Naive thymus-derived CD4-positive, alpha-beta T cell (primary cell): ENCODE results near the gene POFUT2. TPM values are rescaled to one million over a fixed set of nuclear protein-coding genes. Genes with fewer than 3 reads are reported as not detected.

ENCODE experiments used
- ATAC-seq: fragments of 150-1000 bp; cut with Tn5 transposase; 2 replicates; pipeline ENCODE4 v1.10.0; 2021; ENCODE audit warnings: mild to moderate bottlenecking, moderate library complexity
- CTCF ChIA-PET: fragments of 350-600 bp; sonication (Branson Sonifier 250); formaldehyde crosslinking; loops from one replicate; lab custom pipeline; 2021; ENCODE audit warnings: antibody characterized with exemption; lab: Charles Lee
- POLR2A ChIA-PET: fragments of 350-600 bp; sonication (Branson Sonifier 250); formaldehyde crosslinking; loops from one replicate; lab custom pipeline; 2021; ENCODE audit warnings: antibody characterized with exemption, inconsistent platforms; lab: Charles Lee
- DNase-seq, 9 donors: peaks; one replicate each; pipeline versions ENCODE4 v3.0.0 to v3.0.0-alpha.2; 2020 to 2022; ENCODE audit warnings: mixed read lengths in 1 of 9
- H3K27ac ChIP-seq: one replicate; pipeline ENCODE4 v1.7.0; 2013; ENCODE audit warnings: mild to moderate bottlenecking, low read depth, low read length, moderate library complexity
- H3K27me3 ChIP-seq, 2 donors: one replicate each; pipeline ENCODE4 v1.7.0; 2013; ENCODE audit warnings: low read length in 2 of 2, mild to moderate bottlenecking in 2 of 2, moderate library complexity in 2 of 2; ENCODE audit not compliant: control insufficient read depth in 2 of 2, insufficient read depth in 2 of 2
- H3K36me3 ChIP-seq, 3 experiments: 1 replicate in 2 of 3; 2 replicates in 1 of 3; pipeline ENCODE4 v1.7.0; 2013; ENCODE audit warnings: low read length in 3 of 3, mild to moderate bottlenecking in 3 of 3, moderate library complexity in 1 of 3; ENCODE audit not compliant: insufficient read depth in 3 of 3, control insufficient read depth in 2 of 3
- H3K4me1 ChIP-seq, 2 donors: one replicate each; pipeline ENCODE4 v1.7.0; 2013; ENCODE audit warnings: low read length in 2 of 2, mild to moderate bottlenecking in 2 of 2, moderate library complexity in 1 of 2; ENCODE audit not compliant: control insufficient read depth in 2 of 2, insufficient read depth in 2 of 2
- H3K4me3 ChIP-seq: 2 replicates; pipeline ENCODE4 v1.7.0; 2013; ENCODE audit warnings: mild to moderate bottlenecking, low read length
- H3K9me3 ChIP-seq, 3 experiments: 1 replicate in 2 of 3; 2 replicates in 1 of 3; pipeline ENCODE4 v1.7.0; 2013; ENCODE audit warnings: low read length in 3 of 3; ENCODE audit not compliant: control insufficient read depth in 2 of 3
- H3K27ac Mint-ChIP-seq, 9 donors: one replicate each; pipeline ENCODE4 v1.8.0; 2020 to 2022; ENCODE audit warnings: mixed read lengths in 9 of 9, mild to moderate bottlenecking in 8 of 9, moderate library complexity in 5 of 9, inconsistent platforms in 2 of 9
- H3K27me3 Mint-ChIP-seq, 5 donors: one replicate each; pipeline ENCODE4 v1.8.0; 2021 to 2022; ENCODE audit warnings: mixed read lengths in 5 of 5, mild to moderate bottlenecking in 1 of 5
- H3K36me3 Mint-ChIP-seq, 5 donors: one replicate each; pipeline ENCODE4 v1.8.0; 2020 to 2022; ENCODE audit warnings: mixed read lengths in 5 of 5, mild to moderate bottlenecking in 3 of 5, inconsistent platforms in 1 of 5
- H3K4me1 Mint-ChIP-seq, 7 donors: one replicate each; pipeline ENCODE4 v1.8.0; 2020 to 2022; ENCODE audit warnings: mixed read lengths in 7 of 7, mild to moderate bottlenecking in 3 of 7, inconsistent platforms in 1 of 7
- H3K4me3 Mint-ChIP-seq, 10 donors: one replicate each; pipeline ENCODE4 v1.8.0; 2020 to 2022; ENCODE audit warnings: mild to moderate bottlenecking in 10 of 10, mixed read lengths in 10 of 10, moderate library complexity in 6 of 10, inconsistent platforms in 2 of 10
- H3K9me3 Mint-ChIP-seq, 11 donors: one replicate each; pipeline ENCODE4 v1.8.0; 2020 to 2022; ENCODE audit warnings: mixed read lengths in 11 of 11, mild to moderate bottlenecking in 4 of 11, inconsistent platforms in 1 of 11, moderate library complexity in 1 of 11
- intact Hi-C, 2 donors: fragments of 100-400 bp; cut with micrococcal nuclease; formaldehyde crosslinking; loops; one replicate each; pipeline ENCODE4 v1.15.1; 2023
- polyA plus RNA-seq, 2 donors: library from polyadenylated mRNA; unstranded; fragments of 300-500 nt; fragmentation: Illumina TruSeq; gene quantifications; one replicate each; pipeline ENCODE4 v1.2.3, GENCODE V29; 2021
- total RNA-seq, 6 experiments: library from RNA in 5 of 6; stranded (reverse) in 5 of 6; gene quantifications; 1 replicate in 5 of 6; 2 replicates in 1 of 6; pipeline ENCODE4 v1.2.3 and lab custom pipeline; 2021 to 2026

POFUT2 gene
- total and polyA plus RNA-seq, 7 experiments from 2014 or later = 3.8 to 53.3 (median 45.3) TPM

DNA sequence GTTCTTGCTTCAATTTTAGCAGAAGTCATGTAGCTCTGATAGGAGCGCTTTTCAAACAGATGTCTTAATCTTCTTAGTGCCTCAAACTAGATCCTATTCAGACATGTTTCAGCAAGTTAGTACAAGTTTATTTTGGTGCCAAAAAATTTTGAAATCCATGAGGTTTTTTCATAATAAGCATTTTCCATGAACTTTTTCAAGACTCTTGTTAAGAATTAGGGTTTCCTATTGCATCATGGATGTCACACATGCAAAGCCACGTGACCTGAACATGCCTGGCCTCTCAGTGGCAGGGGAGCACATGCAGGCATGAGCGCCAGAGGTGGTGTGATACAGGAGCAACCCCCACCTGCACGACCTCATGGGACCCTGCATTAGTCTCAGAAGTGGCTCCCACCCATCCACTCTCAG, 67.6 kb downstream of the POFUT2 start:
- peaks cover 0 to 22% (median 7%) of the 10 kb centered on the region in 11 donors for H3K9me3 Mint-ChIP-seq
- CTCF ChIA-PET = no interaction called here

DNA sequence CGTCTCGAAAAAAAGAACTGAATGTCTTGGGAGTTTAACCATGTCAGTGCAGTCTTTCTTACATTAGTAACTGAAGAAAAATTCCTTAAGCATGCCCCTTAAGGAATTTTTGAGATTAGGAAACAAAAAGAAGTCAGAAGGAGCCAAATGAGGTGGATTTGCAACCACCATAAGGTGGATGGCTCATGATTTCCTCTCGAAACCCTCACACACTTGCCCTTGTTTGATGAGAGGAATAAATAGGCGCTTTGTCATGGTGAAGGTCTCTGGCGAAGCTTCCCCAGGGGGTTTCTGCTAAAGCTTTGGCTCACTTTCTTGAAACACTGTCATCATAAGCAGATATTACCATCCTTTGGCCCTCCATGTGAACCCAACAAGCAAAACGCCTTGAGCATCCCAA, 68.2 kb downstream of the POFUT2 start:
- H3K4me3 ChIP-seq = no peak overlapping the region
- ChIA-PET CTCF (no interaction called here), POLR2A (interaction anchor here (0.7 kb wide), 2 partner anchors 427 to 504 kb away, joined by 3 read pairs; no protein-coding TSS in a partner anchor)
- H3K9me3 Mint-ChIP-seq = peaks cover 0 to 22% (median 7%) of the 10 kb centered on the region in 11 donors
- peaks cover 14 to 82% (median 37%) of the 10 kb centered on the region in 5 donors for H3K36me3 Mint-ChIP-seq
- no peak for ATAC-seq
- H3K27ac Mint-ChIP-seq = no peak overlapping the region
- no peak overlapping the region for H3K27ac ChIP-seq
- no peaks in the 10 kb centered on the region for H3K4me1 ChIP-seq
- no peak overlapping the region for H3K4me3 Mint-ChIP-seq
- H3K4me1 Mint-ChIP-seq = peaks cover under 1 to 9% (median 5%) of the 10 kb centered on the region in 7 donors
- no peak for DNase-seq
- intact Hi-C loops = no loop called here
- no peaks in the 10 kb centered on the region for H3K27me3 ChIP-seq
- H3K9me3 ChIP-seq = no peaks in the 10 kb centered on the region
- H3K27me3 Mint-ChIP-seq = no peaks in the 10 kb centered on the region
- peaks cover 0 to 49% (median 8%) of the 10 kb centered on the region in 3 experiments for H3K36me3 ChIP-seq

More for the DNA sequence above, 67.6 kb downstream of the POFUT2 start:
- POLR2A ChIA-PET = interaction anchor here (0.7 kb wide), 2 partner anchors 426 to 504 kb away, joined by 3 read pairs; no protein-coding TSS in a partner anchor
- Histone ChIP-seq H3K27ac (no peak overlapping the region), H3K9me3 (no peaks in the 10 kb centered on the region), H3K4me3 (no peak overlapping the region), H3K36me3 (peaks cover 0 to 49% (median 8%) of the 10 kb centered on the region in 3 experiments), H3K27me3 (no peaks in the 10 kb centered on the region), H3K4me1 (peaks cover 0 to 5% of the 10 kb centered on the region in 2 donors)
- DNase-seq (no peak), ATAC-seq (no peak)
- H3K4me3 Mint-ChIP-seq = no peak overlapping the region
- peaks cover 5 to 13% (median 6%) of the 10 kb centered on the region in 7 donors for H3K4me1 Mint-ChIP-seq
- no peak overlapping the region for H3K27ac Mint-ChIP-seq
- intact Hi-C loops = no loop called here
- H3K36me3 Mint-ChIP-seq = peaks cover 14 to 77% (median 31%) of the 10 kb centered on the region in 5 donors
- H3K27me3 Mint-ChIP-seq = no peaks in the 10 kb centered on the region

DNA sequence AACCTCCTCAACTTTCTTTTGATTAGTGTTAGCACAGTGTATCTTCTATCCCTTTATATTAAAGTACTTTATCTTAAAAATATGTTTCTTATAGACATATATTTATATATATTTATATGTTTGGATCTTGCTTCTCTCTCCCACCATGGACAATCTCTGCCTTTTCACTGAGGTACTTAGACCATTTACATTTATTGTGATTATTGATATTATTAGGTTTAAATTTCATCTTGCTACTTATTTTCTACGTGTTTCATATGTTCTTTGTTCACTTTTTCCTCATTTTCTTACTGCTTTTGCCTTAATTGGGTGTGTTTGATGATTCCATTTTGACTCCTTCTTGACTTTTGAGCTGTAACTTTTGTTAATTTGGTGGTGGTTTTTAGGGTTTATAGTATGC, 70.7 kb downstream of the POFUT2 start:
- Mint-ChIP-seq H3K4me3 (no peak overlapping the region), H3K36me3 (peaks cover 10 to 94% (median 54%) of the 10 kb centered on the region in 5 donors), H3K4me1 (peaks cover 0 to 9% (median 0%) of the 10 kb centered on the region in 7 donors), H3K27me3 (no peaks in the 10 kb centered on the region), H3K9me3 (peaks cover 0 to 22% (median 7%) of the 10 kb centered on the region in 11 donors), H3K27ac (no peak overlapping the region)
- no peak overlapping the region for H3K4me3 ChIP-seq
- ChIA-PET POLR2A (no interaction called here), CTCF (interaction anchor here (0.9 kb wide), 1 partner anchor 79 kb away, joined by 3 read pairs; no protein-coding TSS in a partner anchor)
- peaks cover 0 to 37% (median 6%) of the 10 kb centered on the region in 3 experiments for H3K36me3 ChIP-seq
- no peaks in the 10 kb centered on the region for H3K27me3 ChIP-seq
- no peaks in the 10 kb centered on the region for H3K9me3 ChIP-seq
- no peak overlapping the region for H3K27ac ChIP-seq
- ATAC-seq = no peak
- intact Hi-C loops = no loop called here
- H3K4me1 ChIP-seq = no peaks in the 10 kb centered on the region
- no peak for DNase-seq

DNA sequence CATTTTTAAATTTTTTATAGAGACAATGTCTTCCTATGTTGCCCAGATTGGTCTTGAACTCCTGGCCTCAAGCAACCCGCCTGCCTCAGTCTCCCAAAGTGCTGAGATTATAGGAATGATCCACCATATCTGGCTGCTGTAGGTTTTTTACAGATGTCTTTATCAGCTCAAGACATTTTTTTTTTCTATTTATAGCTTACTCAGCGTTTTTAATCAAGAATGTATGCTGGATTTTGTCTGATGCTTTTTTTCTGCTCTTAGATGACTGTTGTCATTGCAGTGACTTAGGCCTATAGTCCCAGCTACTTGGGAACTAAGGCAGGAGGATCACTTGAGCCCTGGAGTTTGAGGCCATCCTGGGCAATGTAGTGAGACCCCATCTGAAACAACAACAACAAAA, 72.5 kb downstream of the POFUT2 start:
- POLR2A ChIA-PET = no interaction called here
- Histone ChIP-seq H3K36me3 (peaks cover 0 to 31% (median 0%) of the 10 kb centered on the region in 3 experiments), H3K4me3 (no peak overlapping the region), H3K27me3 (no peaks in the 10 kb centered on the region), H3K9me3 (no peaks in the 10 kb centered on the region), H3K4me1 (no peaks in the 10 kb centered on the region), H3K27ac (no peak overlapping the region)
- CTCF ChIA-PET = interaction anchor here (0.7 kb wide), 1 partner anchor 9 kb away, joined by 3 read pairs; no protein-coding TSS in a partner anchor
- Mint-ChIP-seq H3K4me1 (peaks cover 0 to 9% (median 0%) of the 10 kb centered on the region in 7 donors), H3K27ac (no peak overlapping the region), H3K9me3 (peaks cover 0 to 22% (median 7%) of the 10 kb centered on the region in 11 donors), H3K4me3 (no peak overlapping the region), H3K36me3 (peaks cover 10 to 93% (median 61%) of the 10 kb centered on the region in 5 donors), H3K27me3 (no peaks in the 10 kb centered on the region)
- intact Hi-C loops = no loop called here
- DNase-seq (no peak), ATAC-seq (no peak)

Other genes starting within 250 kb of the POFUT2 start
- 10 to 100 TPM; 35.7 to 52.2 (median 38.9) TPM for gene ADARB1, start 213.3 kb downstream of the POFUT2 start, total RNA-seq
- 10 to 100 TPM in 1 of 2 donors, 1 to 10 TPM in 1; 6.2 to 11.7 TPM for gene ADARB1, start 213.3 kb downstream of the POFUT2 start, polyA plus RNA-seq
- 10 to 100 TPM in 4 of 5 experiments, 1 to 10 TPM in 1; 9.0 to 89.8 (median 15.4) TPM for gene COL18A1, start 117.3 kb upstream of the POFUT2 start, total RNA-seq
- 10 to 100 TPM in 1 of 2 donors, 1 to 10 TPM in 1; 7.0 to 15.5 TPM for gene COL18A1, start 117.3 kb upstream of the POFUT2 start, polyA plus RNA-seq